HG03457 (cell line): ENCODE measurements around the gene ST3GAL4.
"Not testable (repeated sequence)": the region's sequence is repeated elsewhere in the genome, so short reads cannot be mapped to it uniquely, and the experiment has no call there.

Experiments
- ATAC-seq: cut with Tn5 transposase; IDR thresholded peaks from one replicate; pipeline ENCODE4 v1.9.1; 2021; ENCODE audit warnings: moderate number of reproducible peaks; ENCODE audit not compliant: unreplicated experiment

ST3GAL4 gene

DNA sequence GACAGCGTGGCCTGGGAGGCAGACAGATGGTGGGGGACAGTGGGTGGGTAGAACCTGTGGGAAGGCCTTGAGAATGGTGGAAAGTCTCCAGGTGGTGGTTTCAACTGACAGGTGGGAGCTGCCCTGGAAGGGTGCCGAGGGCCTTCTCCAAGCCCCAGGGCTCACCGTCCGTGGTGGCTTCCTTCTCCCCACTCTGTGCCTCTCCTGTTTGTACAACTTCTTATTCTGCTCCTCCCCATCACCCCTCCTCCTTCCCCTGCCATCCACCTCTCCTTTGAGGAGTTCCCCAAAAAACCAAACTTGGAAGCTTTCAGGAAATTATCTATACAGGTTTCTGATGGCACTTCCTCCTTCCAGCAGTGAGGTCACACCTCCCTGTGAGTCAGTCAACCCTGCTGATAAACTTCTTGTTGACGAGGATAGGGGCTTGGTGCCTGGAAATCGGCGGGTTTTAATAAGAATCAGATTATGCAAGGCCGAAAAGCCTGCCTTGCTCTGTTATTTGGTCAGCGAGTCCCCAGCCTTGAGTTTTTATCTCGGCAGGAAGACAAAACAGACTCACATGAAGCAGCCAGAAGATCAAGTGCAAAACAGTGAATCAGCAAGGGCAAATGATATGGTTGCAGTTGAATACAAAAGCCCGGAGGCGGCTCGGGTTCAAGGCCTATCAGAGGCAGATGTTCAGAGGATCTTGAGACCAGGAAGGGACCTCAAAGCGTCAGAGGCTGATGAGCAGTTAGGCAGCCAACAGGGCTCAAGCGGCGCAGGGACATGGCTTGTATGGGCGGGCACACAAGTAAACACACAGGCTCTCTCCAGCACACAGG lies 9.5 kb upstream of the ST3GAL4 start:
- no peak for ATAC-seq

DNA sequence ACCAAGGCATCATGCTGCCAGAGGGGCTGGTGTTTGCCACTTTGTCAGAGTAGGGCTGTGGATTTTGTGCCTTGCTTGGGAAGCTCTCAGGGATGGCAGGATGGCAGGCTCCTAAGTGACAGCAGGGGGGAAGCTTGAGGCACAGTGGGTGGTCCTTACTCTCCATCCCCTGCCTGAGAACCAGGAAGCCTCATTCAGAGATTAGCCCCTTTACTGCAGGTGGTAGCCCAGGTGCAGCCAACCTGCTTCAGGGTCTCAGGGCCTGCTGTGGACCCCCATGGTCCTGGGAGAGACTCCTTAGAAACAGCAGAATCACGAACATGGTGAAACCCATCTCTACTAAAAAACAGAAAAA lies 8.9 kb upstream of the ST3GAL4 start:
- ATAC-seq = no peak

DNA sequence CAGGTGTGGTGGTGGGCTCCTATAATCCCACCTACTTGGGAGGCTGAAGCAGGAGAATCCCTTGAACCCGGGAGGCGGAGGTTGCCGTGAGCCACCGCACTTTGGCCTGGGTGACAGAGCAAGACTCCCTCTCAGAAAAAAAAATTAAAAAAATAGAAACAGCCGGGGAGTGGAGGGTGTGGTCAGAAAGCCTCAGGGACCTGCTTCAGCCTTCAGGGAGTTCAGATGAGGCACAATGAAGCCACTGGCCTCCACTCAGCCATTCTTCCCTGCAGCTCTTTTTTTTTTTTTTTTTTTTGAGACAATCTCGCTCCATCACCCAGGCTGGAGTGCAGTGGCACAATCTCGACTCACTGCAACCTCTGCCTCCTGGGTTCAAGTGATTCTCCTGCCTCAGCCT lies 8.5 kb upstream of the ST3GAL4 start:
- ATAC-seq = not testable (repeated sequence)

DNA sequence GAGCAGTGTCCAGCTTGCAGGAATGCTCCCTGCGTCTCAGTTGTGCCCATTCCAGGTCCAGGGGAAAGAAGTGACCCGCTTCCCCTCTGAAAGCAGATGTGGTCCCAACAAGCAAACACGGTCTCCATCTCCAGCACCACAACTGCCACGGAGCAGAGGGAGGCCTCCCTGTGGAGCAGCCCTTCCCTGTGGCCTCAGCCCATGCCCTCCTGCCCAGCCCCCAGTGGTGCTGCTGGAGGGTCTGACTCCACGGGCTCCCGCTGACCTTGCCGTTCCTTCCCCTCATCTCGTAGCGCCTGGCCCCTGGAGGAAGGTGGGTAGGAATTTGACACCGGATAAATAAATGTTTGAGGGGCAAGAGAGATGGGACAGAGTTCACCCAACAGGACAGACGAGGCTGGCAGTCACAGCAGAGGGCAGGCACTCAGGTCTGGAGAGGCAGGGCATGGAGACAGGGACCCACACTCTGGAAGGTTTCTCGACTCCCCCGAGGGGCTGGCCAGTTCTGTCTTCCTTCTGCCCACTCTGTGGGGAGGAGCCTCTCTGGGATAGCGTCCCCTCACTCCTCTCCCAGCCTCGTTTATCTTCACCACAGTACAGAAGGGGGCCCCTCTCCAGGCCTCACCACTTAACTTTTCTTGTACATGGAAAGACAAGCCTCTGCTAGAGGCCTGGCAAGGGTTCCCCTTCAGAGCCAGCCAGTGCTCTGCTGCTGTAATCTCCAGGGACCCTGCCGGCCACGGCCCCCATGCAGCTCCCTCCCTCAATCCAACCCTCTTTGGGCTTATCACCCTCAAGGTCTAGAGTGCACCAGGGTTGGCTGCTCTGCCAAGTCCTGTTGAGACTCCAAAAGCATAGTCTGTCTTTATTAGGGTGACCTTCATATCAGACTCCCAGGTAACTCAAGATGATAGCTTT lies 7.5 kb upstream of the ST3GAL4 start:
- ATAC-seq = no peak

DNA sequence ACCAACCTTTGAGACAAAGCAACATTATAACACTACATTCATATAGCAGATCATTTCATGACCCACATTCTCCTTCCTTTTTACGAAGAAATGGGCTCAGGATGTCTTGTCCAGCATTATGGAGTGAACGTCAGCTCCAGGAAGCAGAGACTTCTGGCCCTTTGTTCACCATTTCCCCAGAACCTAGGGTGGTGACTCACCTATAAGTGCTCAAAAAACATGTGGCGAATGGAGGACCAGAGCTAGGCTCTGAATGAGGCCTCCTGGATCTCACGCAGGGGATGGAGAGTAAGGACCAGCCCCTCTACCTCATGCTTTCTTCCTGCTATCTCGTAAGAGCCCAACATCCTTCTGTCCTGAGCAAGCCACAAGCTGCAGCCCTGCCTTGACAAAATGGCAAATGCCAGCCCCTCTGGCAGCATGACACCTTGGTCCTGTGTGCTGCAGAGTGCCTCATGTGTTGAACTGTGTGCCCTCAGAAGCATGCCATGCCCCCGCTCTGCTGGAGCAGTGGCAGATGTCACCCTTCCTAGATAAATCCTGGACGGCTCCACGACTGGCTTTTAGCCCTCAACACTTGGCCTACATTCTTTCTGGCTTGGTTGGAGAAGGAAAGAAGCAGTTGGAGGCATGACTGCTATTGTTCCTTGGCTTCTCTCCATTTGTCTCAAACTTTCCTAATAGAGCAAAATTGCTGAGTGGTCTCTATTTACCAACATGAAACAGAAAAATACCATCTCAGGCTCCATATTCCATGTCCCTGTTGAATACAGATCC lies 6.5 kb upstream of the ST3GAL4 start:
- ATAC-seq = no peak

DNA sequence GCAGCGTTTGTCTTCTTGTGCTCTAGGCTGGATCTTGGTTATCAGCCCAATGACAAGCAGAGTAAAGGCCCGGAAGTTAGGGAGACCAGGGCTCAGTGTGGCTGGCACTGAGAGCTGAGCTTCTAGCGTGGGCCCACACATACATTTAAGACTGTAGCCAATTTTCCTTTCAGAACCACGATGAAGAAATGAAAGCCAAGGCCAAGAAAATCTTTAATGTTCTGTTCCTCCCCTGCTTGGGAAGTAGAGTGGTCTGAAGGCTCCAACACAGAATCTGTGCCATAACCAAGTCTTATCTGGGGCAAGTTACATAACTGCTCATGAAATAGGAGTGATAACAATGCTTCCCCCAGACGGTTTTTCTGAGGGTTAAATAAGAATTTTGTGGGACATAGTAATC lies 4.7 kb upstream of the ST3GAL4 start:
- no peak for ATAC-seq

DNA sequence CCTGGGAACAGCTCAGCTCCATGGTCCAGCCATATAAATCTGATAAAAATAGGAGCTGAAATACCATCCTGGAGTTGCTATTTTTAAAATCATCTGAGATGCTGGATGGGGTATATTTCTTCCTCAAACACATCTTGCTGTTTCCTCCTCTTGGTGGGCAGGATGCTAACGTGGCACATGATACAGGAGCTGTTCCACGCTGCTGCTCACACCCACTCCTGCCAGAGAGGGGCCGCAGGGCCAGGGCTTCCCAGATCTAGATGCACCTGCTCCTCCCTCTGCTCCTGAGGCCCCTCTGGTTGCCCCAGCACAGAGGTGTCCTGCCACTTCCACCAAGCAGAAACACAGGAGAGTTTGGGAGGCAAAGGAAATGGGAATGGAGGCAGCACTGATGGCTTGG lies 3.3 kb upstream of the ST3GAL4 start:
- no peak for ATAC-seq

DNA sequence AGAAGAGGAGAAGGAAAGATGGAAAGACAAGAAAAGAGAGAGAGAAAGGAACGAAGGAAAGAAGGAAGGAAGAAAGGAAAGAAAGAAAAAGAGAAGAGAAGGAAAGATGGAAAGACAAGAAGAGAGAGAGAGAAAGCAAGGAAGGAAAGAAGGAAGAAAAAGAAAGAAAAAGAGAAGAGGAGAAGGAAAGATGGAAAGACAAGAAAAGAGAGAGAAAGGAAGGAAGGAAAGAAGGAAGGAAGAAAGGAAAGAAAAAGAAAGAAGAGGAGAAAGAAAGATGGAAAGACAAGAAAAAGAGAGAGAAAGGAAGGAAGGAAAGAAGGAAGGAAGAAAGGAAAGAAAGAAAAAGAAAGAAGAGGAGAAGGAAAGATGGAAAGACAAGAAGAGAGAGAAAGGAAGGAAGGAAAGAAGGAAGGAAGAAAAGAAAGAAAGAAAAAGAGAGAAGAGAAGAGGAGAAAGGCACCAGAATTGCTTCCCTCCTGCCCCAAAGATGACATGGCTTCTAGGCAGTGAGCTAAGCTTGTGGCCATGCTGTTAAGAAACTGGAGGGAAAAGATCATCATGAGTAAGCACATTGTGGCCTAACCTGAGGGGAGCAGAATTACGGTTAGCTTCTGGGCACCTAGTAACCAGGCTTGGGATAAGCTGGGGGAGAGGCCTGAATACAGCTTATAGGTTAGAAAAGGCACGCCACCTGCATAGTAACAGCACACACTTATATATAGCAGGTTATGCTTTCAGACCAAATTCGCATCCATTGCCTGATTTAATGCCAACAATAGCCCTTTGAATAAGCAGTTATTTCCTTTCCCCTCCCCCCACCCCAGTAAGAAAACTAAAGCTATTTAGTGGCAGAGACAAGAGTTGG lies 2.3 kb upstream of the ST3GAL4 start:
- ATAC-seq = no peak

DNA sequence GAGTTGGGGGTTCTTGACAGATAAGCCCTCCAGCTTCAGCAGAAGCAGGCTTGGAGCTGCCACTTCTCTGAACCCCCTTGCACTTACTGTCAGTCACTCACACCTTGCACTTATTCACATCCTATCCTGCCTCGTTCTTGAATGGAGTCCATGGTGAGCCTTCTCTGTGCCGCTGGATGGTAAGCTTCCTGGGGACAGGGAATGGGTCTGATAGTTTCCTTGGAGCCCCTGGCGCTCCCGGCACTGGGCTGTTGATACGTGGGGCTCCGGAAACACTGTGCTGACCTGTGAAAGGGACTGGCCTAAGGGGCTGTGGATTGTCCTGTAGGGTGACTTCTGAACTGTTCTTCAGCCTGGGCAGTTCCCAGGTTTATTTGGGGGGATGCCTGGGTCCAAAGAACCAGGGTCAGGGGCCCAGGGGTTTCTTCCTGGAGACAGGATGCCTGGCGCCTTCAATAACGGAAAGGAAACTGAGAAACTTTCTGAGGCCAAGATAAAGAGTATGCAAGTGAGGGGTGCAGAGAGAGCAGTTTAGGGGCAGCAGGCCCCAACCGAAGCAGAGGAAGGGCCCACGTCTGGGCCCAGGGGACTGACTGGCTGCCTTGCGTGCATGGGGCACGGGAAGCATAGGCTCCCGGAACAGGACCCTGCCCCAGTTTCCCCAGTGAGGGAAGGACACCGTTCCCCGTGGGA lies 709 bp upstream of the ST3GAL4 start:
- peak; percentile 28 for ATAC-seq

DNA sequence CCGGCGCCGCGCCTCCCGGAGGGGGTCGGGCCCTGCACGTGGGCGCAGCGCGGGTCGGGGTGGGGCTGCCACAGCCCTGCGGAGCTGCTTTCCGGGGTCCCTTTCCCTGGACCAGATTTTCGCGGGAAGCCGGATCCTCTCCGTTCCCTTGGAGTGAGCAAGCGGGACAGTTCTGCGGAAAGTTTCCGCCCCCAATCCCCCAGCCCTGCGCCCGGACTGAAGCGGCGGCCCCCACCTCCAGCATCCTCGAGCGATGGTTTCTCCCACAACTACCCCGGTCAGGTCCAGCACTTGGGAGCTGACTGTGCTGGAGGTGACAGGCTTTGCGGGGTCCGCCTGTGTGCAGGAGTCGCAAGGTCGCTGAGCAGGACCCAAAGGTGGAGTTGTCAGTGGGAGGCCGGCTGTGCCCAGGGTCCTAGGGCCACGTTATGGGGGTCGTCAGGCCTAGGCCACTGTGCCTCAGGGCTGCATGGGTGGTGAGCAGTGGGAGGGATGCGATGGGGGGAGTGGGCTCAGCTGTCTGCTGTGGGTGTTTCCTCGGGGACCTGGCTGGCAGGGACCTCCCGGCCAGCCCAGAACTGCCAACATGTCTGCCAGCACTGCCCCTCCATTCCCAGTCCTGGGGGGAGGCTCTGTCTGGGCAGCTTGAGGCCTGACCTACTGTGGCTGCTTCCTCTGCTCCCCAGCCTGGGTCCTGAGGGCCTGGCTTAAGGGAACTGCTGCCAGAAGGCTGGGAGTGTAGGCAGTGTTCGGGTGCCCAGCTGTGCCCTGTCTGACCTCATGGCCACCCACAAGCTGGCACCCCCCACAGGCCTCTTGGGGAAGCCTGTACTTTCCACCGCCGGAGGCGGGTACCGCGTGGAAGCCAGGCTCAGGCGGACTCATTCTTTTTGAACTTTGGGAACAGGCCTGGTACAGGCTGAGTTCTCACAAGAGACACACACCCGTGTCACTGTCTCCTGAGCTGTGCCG lies 726 bp downstream of the ST3GAL4 start:
- peak; percentile 4 for ATAC-seq

DNA sequence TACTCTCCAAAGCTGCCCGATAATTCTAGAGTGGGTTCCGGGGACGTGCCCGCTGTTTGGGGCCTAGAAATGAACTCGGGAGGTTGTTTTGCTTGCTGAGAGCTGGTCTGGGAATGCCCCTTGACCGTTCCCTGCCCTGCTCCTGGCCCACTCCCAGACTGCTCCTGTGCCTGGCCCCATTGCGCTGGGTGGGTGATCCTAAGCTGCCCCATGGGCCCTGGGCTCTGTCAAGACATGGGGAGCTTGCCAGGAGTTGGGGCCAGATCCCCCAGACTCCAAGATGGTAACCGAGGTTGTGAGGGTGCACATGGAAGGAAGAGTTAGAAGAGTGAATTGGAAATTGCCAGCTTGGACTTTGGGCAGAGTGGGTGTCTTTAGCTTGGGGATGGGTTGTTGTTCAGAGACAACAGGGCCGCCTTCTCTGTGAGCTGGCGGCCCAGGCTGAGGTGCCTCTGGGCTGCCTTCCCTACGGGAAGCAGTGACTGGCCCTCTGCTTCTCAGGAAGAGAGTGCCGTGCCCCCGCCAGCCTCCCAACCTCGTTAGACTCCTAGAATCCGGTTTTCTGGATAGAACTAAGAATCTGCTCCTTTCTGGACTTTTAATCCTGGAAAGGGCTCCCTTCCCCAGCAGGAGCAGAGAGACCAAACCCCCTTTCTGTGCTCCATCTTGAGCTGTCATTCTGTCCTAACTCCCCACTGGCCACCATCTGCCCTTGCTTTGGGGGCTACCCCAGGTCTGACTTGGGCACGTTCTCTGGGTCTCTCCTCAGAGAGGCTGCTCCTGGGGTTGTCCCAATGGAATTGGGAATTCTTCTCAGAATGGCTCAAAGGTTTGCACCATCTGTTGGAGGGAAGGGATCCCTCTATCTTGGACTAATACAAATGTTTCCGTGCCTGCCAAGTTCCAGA lies 1.8 kb downstream of the ST3GAL4 start:
- ATAC-seq = no peak

DNA sequence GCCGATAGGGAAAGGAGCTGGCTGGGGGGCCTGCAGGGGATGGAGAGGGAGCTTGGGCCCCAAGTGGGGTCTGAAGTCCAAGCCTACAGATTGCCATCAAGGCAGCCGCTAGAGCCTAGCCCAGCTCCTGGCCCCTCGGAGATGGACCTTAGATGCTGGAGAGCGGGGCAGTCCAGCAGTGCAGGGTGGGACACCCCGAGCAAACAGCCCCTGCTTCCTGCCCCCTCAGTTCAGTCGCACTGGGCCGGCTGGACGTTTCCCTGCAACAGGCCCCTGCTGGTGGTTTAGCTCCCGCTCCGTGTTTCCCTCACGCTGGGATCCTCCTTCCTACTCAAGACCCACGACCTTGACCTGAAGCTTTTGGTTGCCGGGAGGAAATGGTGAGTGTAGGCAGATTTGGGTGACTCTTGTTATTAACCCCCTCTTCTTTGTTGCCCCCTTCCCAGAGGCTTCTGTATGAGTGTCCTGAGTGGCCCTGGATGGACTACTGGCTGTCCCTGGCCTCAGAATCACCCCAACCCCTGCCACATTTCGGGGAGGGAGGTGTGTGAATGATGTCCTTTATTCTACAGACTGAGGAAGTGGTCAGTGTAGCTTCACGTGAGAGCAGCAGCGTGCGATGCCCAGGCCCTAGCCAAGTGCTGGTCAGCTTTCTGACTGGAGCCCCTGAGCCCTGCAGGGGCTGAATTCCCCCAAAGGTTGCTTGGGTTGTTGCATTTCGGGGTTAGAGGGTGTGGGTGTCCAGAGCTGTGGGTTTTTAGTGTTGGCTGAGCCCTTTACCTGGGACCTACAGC lies 2.7 kb downstream of the ST3GAL4 start:
- ATAC-seq = no peak

DNA sequence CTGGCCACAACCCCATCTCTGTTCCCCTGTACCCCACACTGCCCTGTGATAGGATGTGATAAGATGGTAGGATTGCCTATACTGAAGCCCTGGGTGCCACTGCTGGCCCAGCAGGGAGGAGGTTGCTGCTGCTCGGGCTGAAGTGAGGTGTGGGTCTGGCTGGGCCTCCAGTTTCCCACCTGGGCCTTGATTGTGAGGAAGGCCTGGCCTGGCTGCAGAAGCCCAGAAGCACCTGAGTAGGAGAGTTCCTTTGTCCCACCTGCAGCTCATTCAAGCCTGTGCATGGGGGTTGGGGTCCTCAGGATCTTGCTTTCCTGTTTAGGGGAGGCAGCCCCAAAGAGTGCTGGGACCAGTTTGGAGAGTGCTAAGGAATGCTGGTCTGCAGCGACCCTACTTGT lies 3.3 kb downstream of the ST3GAL4 start:
- ATAC-seq = no peak

DNA sequence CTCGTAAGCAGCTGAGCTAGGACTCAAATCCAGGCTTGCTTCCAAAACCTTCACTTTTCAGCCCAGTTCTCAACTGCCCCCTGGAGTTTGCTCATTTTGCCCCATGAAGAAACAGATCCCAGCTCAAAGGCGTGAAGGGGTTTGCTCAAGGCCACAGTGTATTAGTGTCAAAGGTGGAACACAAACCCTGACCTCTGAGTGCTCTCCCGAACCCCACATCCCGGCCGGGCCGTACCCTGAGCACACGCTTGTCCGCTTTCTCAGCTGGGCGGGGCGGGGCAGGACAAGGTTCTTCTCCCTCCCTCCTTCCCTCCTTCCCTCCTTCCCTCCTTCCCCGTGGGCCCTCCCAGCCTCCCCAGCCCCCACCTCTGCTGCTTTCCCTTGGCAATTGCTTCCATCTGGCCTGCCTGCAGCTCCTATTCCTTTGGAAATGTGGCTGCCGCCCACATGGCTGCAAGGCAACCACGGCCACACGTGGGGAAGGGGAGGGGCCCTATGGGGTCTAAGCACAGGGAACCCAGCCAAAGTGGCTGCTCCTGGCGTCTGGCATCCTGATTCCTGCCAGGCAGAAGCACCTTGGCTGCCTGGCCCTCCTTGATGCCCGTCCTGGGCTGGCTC lies 4.1 kb downstream of the ST3GAL4 start:
- ATAC-seq = no peak

DNA sequence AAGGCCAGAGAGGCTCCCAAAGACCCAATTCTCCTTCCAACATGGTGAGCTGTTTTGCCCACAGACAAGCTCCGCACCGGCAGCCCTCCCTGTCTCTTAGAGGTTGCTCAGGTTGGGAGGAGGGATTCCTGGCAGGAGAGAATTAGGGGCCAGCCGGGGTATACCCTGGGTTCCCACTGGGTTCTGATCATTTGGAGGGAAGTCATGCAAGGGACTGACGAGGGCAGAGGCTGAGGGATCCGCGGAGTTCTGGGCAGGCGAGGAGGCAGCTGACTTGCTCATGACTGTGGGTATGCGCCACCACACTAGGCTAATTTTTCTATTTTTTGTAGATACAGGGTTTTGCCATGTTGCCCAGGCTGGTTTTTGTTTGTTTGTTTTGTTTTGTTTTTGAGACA lies 4.6 kb downstream of the ST3GAL4 start:
- ATAC-seq = no peak

DNA sequence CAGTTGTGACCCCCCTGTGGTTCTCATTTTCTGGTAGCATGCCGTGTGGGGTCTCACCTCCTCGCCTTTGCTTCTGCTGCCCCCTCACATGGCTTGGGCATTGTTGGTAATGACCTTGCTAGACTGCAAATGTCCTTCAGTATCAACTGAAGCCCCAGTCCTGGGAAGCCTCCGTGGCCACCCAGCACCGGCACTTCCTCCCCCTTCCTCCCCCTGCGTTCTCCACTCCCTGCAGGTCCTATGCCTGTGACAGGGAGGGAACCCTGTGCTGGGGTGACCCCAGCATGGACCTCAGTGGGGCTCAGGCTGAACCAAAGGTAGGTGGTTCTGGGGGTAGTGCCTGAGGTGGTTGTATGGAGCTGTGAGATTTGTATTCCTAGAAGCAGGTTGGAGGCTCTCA lies 5.9 kb downstream of the ST3GAL4 start:
- ATAC-seq = no peak
